K562 (cell line): Measurements from ENCODE around the gene TMCC2. TPM values are rescaled to one million over a fixed set of nuclear protein-coding genes. Genes with fewer than 3 reads are reported as not detected.
A peak's percentile ranks its signal among the peaks of the same experiment; 100 is the strongest.

Source experiments
- ATAC-seq: fragments of 200-7000 bp; cut with Tn5 transposase; 3 replicates; pipeline ENCODE4 v1.9.1; 2020; ENCODE audit warnings: moderate library complexity
- BruUV-seq: library from RNA; stranded (reverse); fragments of 400-500 nt; replicated peaks from 2 replicates; lab custom pipeline; 2021; lab: Mats Ljungman, UMichigan
- CTCF ChIA-PET: fragments of 300-600 bp; formaldehyde crosslinking; extraction: SDS; loops from one replicate; lab custom pipeline; 2021; ENCODE audit warnings: low intra/inter-chr PET ratio; lab: Yijun Ruan, JAX
- POLR2A ChIA-PET: fragments of 300-600, 350-650 bp; sonication (Branson Sonifier 250); formaldehyde crosslinking; extraction: SDS; loops from one replicate; lab custom pipeline; 2021; ENCODE audit warnings: antibody characterized with exemption, inconsistent platforms; lab: Yijun Ruan, JAX
- DNase-seq, 4 experiments: peaks; one replicate each; pipeline versions ENCODE4 v3.0.0 to v3.0.0-alpha.2; 2011 to 2018; ENCODE audit warnings: low spot score in 3 of 4, mixed read lengths in 3 of 4; ENCODE audit errors: extremely low read depth in 1 of 4
- FAIRE-seq: peaks from 2 replicates; lab custom pipeline; 2011; peaks lifted over from hg19 to GRCh38; lab: Jason Lieb, UNC
- H2AFZ ChIP-seq: 2 replicates; pipeline ENCODE4 v1.6.0; 2011; ENCODE audit warnings: low read depth, low read length, control low read depth, inconsistent platforms
- H3K27ac ChIP-seq: fragments of 200-600 bp; 3 replicates; pipeline ENCODE4 v1.8.0; 2011; ENCODE audit warnings: low read depth, mild to moderate bottlenecking, control low read depth, inconsistent platforms, low read length, moderate library complexity, mixed read lengths; ENCODE audit errors: extremely low read depth
- H3K27me3 ChIP-seq, 2 experiments: fragments of 300-600 bp in 1 of 2; 2 replicates in 1 of 2; 3 replicates in 1 of 2; pipeline versions ENCODE4 v1.6.0 to v1.8.0; 2011; ENCODE audit warnings: inconsistent platforms in 2 of 2, low read length in 2 of 2, mild to moderate bottlenecking in 1 of 2, mixed read lengths in 1 of 2, moderate library complexity in 1 of 2; ENCODE audit not compliant: control insufficient read depth in 2 of 2, insufficient read depth in 2 of 2
- H3K36me3 ChIP-seq: fragments of 300-600 bp; 3 replicates; pipeline ENCODE4 v1.8.0; 2011; ENCODE audit warnings: mild to moderate bottlenecking, low read length, inconsistent platforms; ENCODE audit not compliant: control insufficient read depth, insufficient read depth
- H3K4me1 ChIP-seq, 2 experiments: fragments of 200-600 bp in 1 of 2; replicated peaks in 1 of 2; 2 replicates in 1 of 2; 3 replicates in 1 of 2; pipeline versions ENCODE4 v1.5.1 to v1.8.0; 2011; ENCODE audit warnings: inconsistent platforms in 2 of 2, low read length in 2 of 2, mild to moderate bottlenecking in 1 of 2, mixed read lengths in 1 of 2, moderate library complexity in 1 of 2; ENCODE audit not compliant: control insufficient read depth in 2 of 2, insufficient read depth in 2 of 2
- H3K4me2 ChIP-seq: 2 replicates; pipeline ENCODE4 v1.6.1; 2011; ENCODE audit warnings: low read length, control low read depth, inconsistent platforms, mixed read lengths; ENCODE audit not compliant: insufficient read depth
- H3K4me3 ChIP-seq: fragments of 200-600 bp; sonication (generic), shearing (Covaris generic); 2 replicates; pipeline ENCODE4 v1.5.1; 2016; ENCODE audit warnings: control low read depth, inconsistent platforms
- H3K79me2 ChIP-seq: fragments of 200-600 bp; 3 replicates; pipeline ENCODE4 v1.8.0; 2011; ENCODE audit warnings: low read length, inconsistent platforms; ENCODE audit not compliant: control insufficient read depth, insufficient read depth
- H3K9ac ChIP-seq, 2 experiments: 2 replicates each; pipeline versions ENCODE4 v1.6.0 to v1.6.1; 2011; ENCODE audit warnings: low read depth in 2 of 2, low read length in 2 of 2, control low read depth in 1 of 2, inconsistent platforms in 1 of 2, mild to moderate bottlenecking in 1 of 2, mixed read lengths in 1 of 2; ENCODE audit not compliant: insufficient read depth in 1 of 2
- H3K9me1 ChIP-seq: one replicate; pipeline ENCODE4 v1.6.0; 2011; ENCODE audit warnings: inconsistent platforms, mild to moderate bottlenecking, low read length, moderate library complexity; ENCODE audit not compliant: control insufficient read depth, insufficient read depth
- H3K9me3 ChIP-seq: replicated peaks from 2 replicates; pipeline ENCODE4 v1.5.1; 2011; ENCODE audit warnings: low read depth, low read length, inconsistent platforms; ENCODE audit not compliant: control insufficient read depth, insufficient read depth
- H4K20me1 ChIP-seq: replicated peaks from 2 replicates; pipeline ENCODE4 v1.6.1; 2011; ENCODE audit warnings: low read length, inconsistent platforms, mixed read lengths; ENCODE audit not compliant: control insufficient read depth, insufficient read depth
- MYNN ChIP-seq, 2 experiments: sonication (generic); formaldehyde crosslinking in 1 of 2; IDR thresholded peaks; 2 replicates each; pipeline versions ENCODE4 v1.5.0 to v1.6.1; 2016 to 2020; ENCODE audit warnings: antibody characterized with exemption in 1 of 2, missing genetic modification reagents in 1 of 2
- TEAD4 ChIP-seq, 2 experiments: sonication (generic) in 1 of 2; formaldehyde crosslinking in 1 of 2; IDR thresholded peaks; 2 replicates each; pipeline versions ENCODE4 v1.6.1 to v1.8.0; 2012 to 2022; ENCODE audit warnings: borderline replicate concordance in 1 of 2, inconsistent platforms in 1 of 2, low read length in 1 of 2, mild to moderate bottlenecking in 1 of 2, missing genetic modification reagents in 1 of 2
- WGBS: fragments of 100-300 bp; shearing (Covaris generic); methylation state at CpG from one replicate; pipeline ENCODE4 v1.1.6; 2016; ENCODE audit warnings: low coverage, mixed read lengths; ENCODE audit not compliant: insufficient coverage; ENCODE audit errors: missing lambda C conversion rate; 5-methylcytosine and 5-hydroxymethylcytosine counted together
- in situ Hi-C: fragments of 300-500 bp; cut with MboI; formaldehyde crosslinking; loops from 4 replicates; pipeline ENCODE4 v1.15.0; 2018; ENCODE audit warnings: inconsistent platforms, mixed read lengths
- intact Hi-C: fragments of 100-400 bp; cut with micrococcal nuclease; formaldehyde crosslinking; loops from 2 replicates; pipeline ENCODE4 v1.14.2; 2022
- polyA plus RNA-seq, 8 experiments: library from polyadenylated mRNA; depleted of rRNA in 4 of 8; stranded (reverse) in 5 of 8; unstranded in 3 of 8; fragments of >200 nt; fragmentation: Nextera tagmentation in 2 of 8; fragmentation: Illumina TruSeq in 1 of 8; extraction: Ambion mirVana in 2 of 8; extraction: Trizol in 1 of 8; gene quantifications; 2 replicates each; pipeline versions ENCODE4 v1.2.1 to v1.2.3, GENCODE V29; 2011 to 2014; ENCODE audit warnings: inconsistent platforms in 1 of 8, missing spikeins in 1 of 8
- total RNA-seq, 7 experiments: library from RNA; depleted of rRNA in 6 of 7; stranded (reverse); fragments of >200 nt in 6 of 7; fragmentation: Illumina TruSeq in 2 of 7; extraction: Trizol in 2 of 7; gene quantifications; 2 replicates each; pipeline versions ENCODE4 v1.2.1 to v1.2.3, GENCODE V29; 2011 to 2021; ENCODE audit warnings: low replicate concordance in 1 of 7

TMCC2 gene
- total and polyA plus RNA-seq, 9 of the 15 experiments (the other 6 are each of a cell fraction or from before 2014, with no cell fraction given) = 0.06 to 1.8 (median 0.98) TPM

- in situ Hi-C loops (loop anchor here (5.0 kb wide), 1 partner anchor 45 kb away; no protein-coding TSS in a partner anchor), intact Hi-C loops (no loop called here)
- Histone ChIP-seq H3K27me3 (peaks cover 28 to 75% of the 10 kb centered on the region in 2 experiments), H2AFZ (peak overlapping the region; percentile 87), H3K27ac (no peak overlapping the region), H3K9me3 (no peaks in the 10 kb centered on the region), H3K4me1 (peaks cover 3 to 15% of the 10 kb centered on the region in 2 experiments; a peak in 4 of 5 replicates), H3K79me2 (no peaks in the 10 kb centered on the region), H3K9me1 (no peaks in the 10 kb centered on the region), H4K20me1 (peaks cover 10% of the 10 kb centered on the region), H3K4me2 (peak overlapping the region; percentile 78; the same call in 1 of the 2 replicates), H3K4me3 (peak overlapping the region; percentile 49; the same call in 1 of the 2 replicates), H3K9ac (no peak overlapping the region), H3K36me3 (no peaks in the 10 kb centered on the region)
- FAIRE-seq (no peak), ATAC-seq (no peak), DNase-seq (no peak)
- no TSS peak for BruUV-seq
- POLR2A ChIA-PET = interaction anchor here (0.6 to 1.6 kb wide), 5 partner anchors 9 to 244 kb away, joined by 3 to 4 read pairs (median 3); no protein-coding TSS in a partner anchor
- 0 out of 2 replicates have a peak, but pooled peaks have one; percentile 1 for TF ChIP-seq TEAD4 (IDR thresholded peaks at IDR 0.05; ENCODE audit: low read length)
- TF ChIP-seq TEAD4 (CRISPR knock-in tag; IDR thresholded peaks at IDR 0.05; ENCODE audit: borderline replicate concordance) = no peak
- no peak for TF ChIP-seq MYNN (IDR thresholded peaks at IDR 0.05)
- no peak for TF ChIP-seq MYNN (CRISPR knock-in tag; IDR thresholded peaks at IDR 0.05)
- CTCF ChIA-PET = interaction anchor here (8.5 kb wide), 1 partner anchor 48 kb away, joined by 144 read pairs; no protein-coding TSS in a partner anchor
- WGBS = 43% methylated on average over 5 of the region's 5 CpGs
These were observed 94.2 kb downstream of the TMCC2 start for GRCh38 chr1:205321959-205322283.

Other genes starting within 250 kb of the TMCC2 start
Only the 7 nearest of the 8 such genes appear.
- gene CNTN2, start 184.7 kb upstream of the TMCC2 start, total RNA-seq (2014; rRNA removed) = not detected in 2 replicates
- not detected in 2 replicates for gene CNTN2, start 184.7 kb upstream of the TMCC2 start, total RNA-seq (2014; rRNA removed; fragmentation: Illumina TruSeq; extraction: Trizol)
- gene CNTN2, start 184.7 kb upstream of the TMCC2 start, total RNA-seq (2015; rRNA removed; fragmentation: Illumina TruSeq; extraction: Trizol) = not detected in 2 replicates
- not detected in 2 replicates for gene CNTN2, start 184.7 kb upstream of the TMCC2 start, total RNA-seq (2021)
- gene CNTN2, start 184.7 kb upstream of the TMCC2 start, polyA plus RNA-seq (2011; rRNA removed) = not detected in 2 replicates
- not detected in 2 replicates for gene CNTN2, start 184.7 kb upstream of the TMCC2 start, polyA plus RNA-seq (2014; fragmentation: Illumina TruSeq; extraction: Trizol)
- gene CNTN2, start 184.7 kb upstream of the TMCC2 start, polyA plus RNA-seq (2014; fragmentation: Nextera tagmentation; extraction: Ambion mirVana) = not detected
- not detected in 2 replicates for gene CNTN2, start 184.7 kb upstream of the TMCC2 start, polyA plus RNA-seq (2014; rRNA removed)
- gene TMEM81, start 143.5 kb upstream of the TMCC2 start, total RNA-seq (2014; rRNA removed) = 3.2 and 3.6 TPM in 2 replicates
- gene TMEM81, start 143.5 kb upstream of the TMCC2 start, total RNA-seq (2014; rRNA removed; fragmentation: Illumina TruSeq; extraction: Trizol) = 5.4 and 5.7 TPM in 2 replicates
- gene TMEM81, start 143.5 kb upstream of the TMCC2 start, total RNA-seq (2015; rRNA removed; fragmentation: Illumina TruSeq; extraction: Trizol) = 3.8 and 4.0 TPM in 2 replicates
- 5.0 and 5.2 TPM in 2 replicates for gene TMEM81, start 143.5 kb upstream of the TMCC2 start, total RNA-seq (2021)
- 6.1 and 6.5 TPM in 2 replicates for gene TMEM81, start 143.5 kb upstream of the TMCC2 start, polyA plus RNA-seq (2011; rRNA removed)
- 4.4 and 4.5 TPM in 2 replicates for gene TMEM81, start 143.5 kb upstream of the TMCC2 start, polyA plus RNA-seq (2014; fragmentation: Illumina TruSeq; extraction: Trizol)
- 1 to 10 TPM; 3.6 to 4.2 TPM for gene TMEM81, start 143.5 kb upstream of the TMCC2 start, polyA plus RNA-seq (2014; fragmentation: Nextera tagmentation; extraction: Ambion mirVana)
- 4.9 and 5.9 TPM in 2 replicates for gene TMEM81, start 143.5 kb upstream of the TMCC2 start, polyA plus RNA-seq (2014; rRNA removed)
- gene RBBP5, start 106.0 kb upstream of the TMCC2 start, total RNA-seq (2014; rRNA removed) = 23.1 and 23.5 TPM in 2 replicates
- 37.4 and 38.7 TPM in 2 replicates for gene RBBP5, start 106.0 kb upstream of the TMCC2 start, total RNA-seq (2014; rRNA removed; fragmentation: Illumina TruSeq; extraction: Trizol)
- gene RBBP5, start 106.0 kb upstream of the TMCC2 start, total RNA-seq (2015; rRNA removed; fragmentation: Illumina TruSeq; extraction: Trizol) = 31.1 and 34.9 TPM in 2 replicates
- gene RBBP5, start 106.0 kb upstream of the TMCC2 start, total RNA-seq (2021) = 24.7 and 25.4 TPM in 2 replicates
- gene RBBP5, start 106.0 kb upstream of the TMCC2 start, polyA plus RNA-seq (2011; rRNA removed) = 21.3 and 29.1 TPM in 2 replicates
- 26.1 and 31.9 TPM in 2 replicates for gene RBBP5, start 106.0 kb upstream of the TMCC2 start, polyA plus RNA-seq (2014; fragmentation: Illumina TruSeq; extraction: Trizol)
- gene RBBP5, start 106.0 kb upstream of the TMCC2 start, polyA plus RNA-seq (2014; fragmentation: Nextera tagmentation; extraction: Ambion mirVana) = 10 to 100 TPM; 20.0 to 28.4 TPM
- 17.2 and 20.7 TPM in 2 replicates for gene RBBP5, start 106.0 kb upstream of the TMCC2 start, polyA plus RNA-seq (2014; rRNA removed)
- gene DSTYK, start 16.2 kb upstream of the TMCC2 start, total RNA-seq (2014; rRNA removed) = 4.2 and 5.5 TPM in 2 replicates
- gene DSTYK, start 16.2 kb upstream of the TMCC2 start, total RNA-seq (2014; rRNA removed; fragmentation: Illumina TruSeq; extraction: Trizol) = 7.0 TPM in 2 replicates
- gene DSTYK, start 16.2 kb upstream of the TMCC2 start, total RNA-seq (2015; rRNA removed; fragmentation: Illumina TruSeq; extraction: Trizol) = 6.6 and 7.1 TPM in 2 replicates
- 6.2 and 7.3 TPM in 2 replicates for gene DSTYK, start 16.2 kb upstream of the TMCC2 start, total RNA-seq (2021)
- 6.3 and 7.0 TPM in 2 replicates for gene DSTYK, start 16.2 kb upstream of the TMCC2 start, polyA plus RNA-seq (2011; rRNA removed)
- 6.3 and 6.9 TPM in 2 replicates for gene DSTYK, start 16.2 kb upstream of the TMCC2 start, polyA plus RNA-seq (2014; fragmentation: Illumina TruSeq; extraction: Trizol)
- gene DSTYK, start 16.2 kb upstream of the TMCC2 start, polyA plus RNA-seq (2014; fragmentation: Nextera tagmentation; extraction: Ambion mirVana) = 1 to 10 TPM; 4.6 to 5.0 TPM
- 4.8 and 5.4 TPM in 2 replicates for gene DSTYK, start 16.2 kb upstream of the TMCC2 start, polyA plus RNA-seq (2014; rRNA removed)
- gene NUAK2, start 93.8 kb downstream of the TMCC2 start, total RNA-seq (2014; rRNA removed) = 0.05 and 0.29 TPM in 2 replicates
- gene NUAK2, start 93.8 kb downstream of the TMCC2 start, total RNA-seq (2014; rRNA removed; fragmentation: Illumina TruSeq; extraction: Trizol) = 0.13 and 0.18 TPM in 2 replicates
- gene NUAK2, start 93.8 kb downstream of the TMCC2 start, total RNA-seq (2015; rRNA removed; fragmentation: Illumina TruSeq; extraction: Trizol) = 0.14 and 0.15 TPM in 2 replicates
- 0.44 and 0.47 TPM in 2 replicates for gene NUAK2, start 93.8 kb downstream of the TMCC2 start, total RNA-seq (2021)
- gene NUAK2, start 93.8 kb downstream of the TMCC2 start, polyA plus RNA-seq (2011; rRNA removed) = 0.11 and 0.68 TPM in 2 replicates
- gene NUAK2, start 93.8 kb downstream of the TMCC2 start, polyA plus RNA-seq (2014; fragmentation: Illumina TruSeq; extraction: Trizol) = 0.27 and 0.33 TPM in 2 replicates
- under 1 TPM; 0.04 to 0.10 TPM for gene NUAK2, start 93.8 kb downstream of the TMCC2 start, polyA plus RNA-seq (2014; fragmentation: Nextera tagmentation; extraction: Ambion mirVana)
- 0.19 and 0.45 TPM in 2 replicates for gene NUAK2, start 93.8 kb downstream of the TMCC2 start, polyA plus RNA-seq (2014; rRNA removed)
- gene KLHDC8A, start 129.0 kb downstream of the TMCC2 start, total RNA-seq (2014; rRNA removed) = 0.24 and 0.54 TPM in 2 replicates
- gene KLHDC8A, start 129.0 kb downstream of the TMCC2 start, total RNA-seq (2014; rRNA removed; fragmentation: Illumina TruSeq; extraction: Trizol) = not detected in 2 replicates
- gene KLHDC8A, start 129.0 kb downstream of the TMCC2 start, total RNA-seq (2015; rRNA removed; fragmentation: Illumina TruSeq; extraction: Trizol) = not detected in 2 replicates
- 0.04 and 0.16 TPM in 2 replicates for gene KLHDC8A, start 129.0 kb downstream of the TMCC2 start, total RNA-seq (2021)
- gene KLHDC8A, start 129.0 kb downstream of the TMCC2 start, polyA plus RNA-seq (2011; rRNA removed) = 0.03 TPM in 1 of 2 replicates, not detected in the other
- not detected in 2 replicates for gene KLHDC8A, start 129.0 kb downstream of the TMCC2 start, polyA plus RNA-seq (2014; fragmentation: Illumina TruSeq; extraction: Trizol)
- under 1 TPM in 1 of 2 experiments, not detected in 1; 0.01 TPM for gene KLHDC8A, start 129.0 kb downstream of the TMCC2 start, polyA plus RNA-seq (2014; fragmentation: Nextera tagmentation; extraction: Ambion mirVana)
- gene KLHDC8A, start 129.0 kb downstream of the TMCC2 start, polyA plus RNA-seq (2014; rRNA removed) = not detected in 2 replicates
- 0.54 and 1.0 TPM in 2 replicates for gene LEMD1, start 194.1 kb downstream of the TMCC2 start, total RNA-seq (2014; rRNA removed)
- 0.36 and 0.41 TPM in 2 replicates for gene LEMD1, start 194.1 kb downstream of the TMCC2 start, total RNA-seq (2014; rRNA removed; fragmentation: Illumina TruSeq; extraction: Trizol)
- 0.79 and 0.80 TPM in 2 replicates for gene LEMD1, start 194.1 kb downstream of the TMCC2 start, total RNA-seq (2015; rRNA removed; fragmentation: Illumina TruSeq; extraction: Trizol)
- gene LEMD1, start 194.1 kb downstream of the TMCC2 start, total RNA-seq (2021) = 0.47 and 0.60 TPM in 2 replicates
- 2.0 and 2.4 TPM in 2 replicates for gene LEMD1, start 194.1 kb downstream of the TMCC2 start, polyA plus RNA-seq (2011; rRNA removed)
- 0.79 and 1.2 TPM in 2 replicates for gene LEMD1, start 194.1 kb downstream of the TMCC2 start, polyA plus RNA-seq (2014; fragmentation: Illumina TruSeq; extraction: Trizol)
- under 1 TPM in 1 of 2 experiments, not detected in 1; 0.11 TPM for gene LEMD1, start 194.1 kb downstream of the TMCC2 start, polyA plus RNA-seq (2014; fragmentation: Nextera tagmentation; extraction: Ambion mirVana)
- gene LEMD1, start 194.1 kb downstream of the TMCC2 start, polyA plus RNA-seq (2014; rRNA removed) = 0.27 TPM in 1 of 2 replicates, not detected in the other